ENCODE results near the gene PPP1R16B.

GRCh38 chr20:38842026-38842425, 36.5 kb downstream of the PPP1R16B start:
- TF ChIP-seq CTCF (IDR thresholded peaks at IDR 0.05; ENCODE audit: insufficient read depth, low read length, poor library complexity, severe bottlenecking) = no peak
- TF ChIP-seq EZH2phosphoT487 (conservative IDR thresholded peaks at IDR 0.05; ENCODE audit: low read length) = no peak

Measured in SU-DHL-6 (cell line).